Thoracic aorta (tissue), 2 donors: ENCODE measurements around the gene CCDC157. TPM values are rescaled to one million over a fixed set of nuclear protein-coding genes. Genes with fewer than 3 reads are reported as not detected.

ENCODE experiments used
- ATAC-seq: fragments of 150-250 bp; one replicate; pipeline ENCODE4 v1.8.0; 2017; ENCODE audit warnings: low read depth; ENCODE audit not compliant: insufficient number of reproducible peaks, low FRiP score
- DNase-seq: peaks from one replicate; pipeline ENCODE4 v3.0.0-alpha.2; 2020; ENCODE audit warnings: low spot score
- H3K27ac ChIP-seq, 2 donors: fragments of 200-600 bp; sonication (generic); 1 replicate in 1 of 2; 2 replicates in 1 of 2; pipeline ENCODE4 v1.5.1; 2016; ENCODE audit warnings: mild to moderate bottlenecking in 2 of 2, moderate library complexity in 2 of 2
- H3K27me3 ChIP-seq: fragments of 200-600 bp; sonication (generic); replicated peaks from 2 replicates; pipeline ENCODE4 v1.6.0; 2016; ENCODE audit warnings: mild to moderate bottlenecking; ENCODE audit not compliant: insufficient read depth
- H3K36me3 ChIP-seq: fragments of 200-600 bp; sonication (generic); one replicate; pipeline ENCODE4 v1.5.1; 2016
- H3K4me1 ChIP-seq, 2 donors: fragments of 200-600 bp; sonication (generic); 1 replicate in 1 of 2; 2 replicates in 1 of 2; pipeline versions ENCODE4 v1.5.1 to v1.6.0; 2016; ENCODE audit warnings: low read depth in 2 of 2, mild to moderate bottlenecking in 1 of 2; ENCODE audit not compliant: control insufficient read depth in 1 of 2
- H3K4me3 ChIP-seq: fragments of 200-600 bp; sonication (generic); 2 replicates; pipeline ENCODE4 v1.5.1; 2016; ENCODE audit warnings: mild to moderate bottlenecking
- H3K9me3 ChIP-seq: fragments of 200-600 bp; sonication (generic); 2 replicates; pipeline ENCODE4 v1.5.1; 2016
- total RNA-seq, 2 donors: library from RNA; depleted of rRNA; stranded (reverse); fragments of >200 nt; gene quantifications; one replicate each; pipeline versions ENCODE4 v1.1.0 to v1.2.3, GENCODE V29; 2016
- TF ChIP-seq, protein P1 (sequence below): fragments of 200-600 bp; sonication (generic); IDR thresholded peaks from one replicate; pipeline ENCODE4 v1.5.1; 2019; ENCODE audit warnings: antibody characterized with exemption

CCDC157 gene
- total RNA-seq, 2 donors from 2014 or later = 0.27 to 2.9 TPM

DNA sequence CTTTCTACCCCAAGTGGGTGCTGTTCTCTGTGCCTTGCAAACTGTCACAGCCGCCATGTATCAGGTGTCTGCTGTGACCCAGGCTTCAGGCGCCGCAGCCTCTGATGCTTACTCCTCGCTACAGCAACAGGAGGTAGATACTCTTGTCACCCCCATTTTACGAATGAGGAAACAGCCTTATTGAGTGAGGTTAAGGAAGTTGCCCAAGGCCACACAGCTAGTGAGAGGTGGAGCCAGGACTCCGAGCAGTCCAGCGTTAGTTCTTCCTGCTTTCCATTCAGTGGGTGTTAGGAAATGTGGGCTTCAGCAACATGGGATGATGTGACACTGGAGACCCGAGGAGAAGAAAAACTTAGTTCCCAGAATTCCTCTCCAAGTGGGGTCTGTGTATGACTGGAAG, 16.1 kb downstream of the CCDC157 start:
- Histone ChIP-seq H3K27me3 (no peaks in the 10 kb centered on the region), H3K4me1 (no peaks in the 10 kb centered on the region), H3K9me3 (no peaks in the 10 kb centered on the region), H3K27ac (no peak overlapping the region), H3K4me3 (no peak overlapping the region), H3K36me3 (peaks cover 3% of the 10 kb centered on the region)
- TF ChIP-seq, protein P1, sequence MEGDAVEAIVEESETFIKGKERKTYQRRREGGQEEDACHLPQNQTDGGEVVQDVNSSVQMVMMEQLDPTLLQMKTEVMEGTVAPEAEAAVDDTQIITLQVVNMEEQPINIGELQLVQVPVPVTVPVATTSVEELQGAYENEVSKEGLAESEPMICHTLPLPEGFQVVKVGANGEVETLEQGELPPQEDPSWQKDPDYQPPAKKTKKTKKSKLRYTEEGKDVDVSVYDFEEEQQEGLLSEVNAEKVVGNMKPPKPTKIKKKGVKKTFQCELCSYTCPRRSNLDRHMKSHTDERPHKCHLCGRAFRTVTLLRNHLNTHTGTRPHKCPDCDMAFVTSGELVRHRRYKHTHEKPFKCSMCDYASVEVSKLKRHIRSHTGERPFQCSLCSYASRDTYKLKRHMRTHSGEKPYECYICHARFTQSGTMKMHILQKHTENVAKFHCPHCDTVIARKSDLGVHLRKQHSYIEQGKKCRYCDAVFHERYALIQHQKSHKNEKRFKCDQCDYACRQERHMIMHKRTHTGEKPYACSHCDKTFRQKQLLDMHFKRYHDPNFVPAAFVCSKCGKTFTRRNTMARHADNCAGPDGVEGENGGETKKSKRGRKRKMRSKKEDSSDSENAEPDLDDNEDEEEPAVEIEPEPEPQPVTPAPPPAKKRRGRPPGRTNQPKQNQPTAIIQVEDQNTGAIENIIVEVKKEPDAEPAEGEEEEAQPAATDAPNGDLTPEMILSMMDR = no peak
- no peak for ATAC-seq
- no peak for DNase-seq

DNA sequence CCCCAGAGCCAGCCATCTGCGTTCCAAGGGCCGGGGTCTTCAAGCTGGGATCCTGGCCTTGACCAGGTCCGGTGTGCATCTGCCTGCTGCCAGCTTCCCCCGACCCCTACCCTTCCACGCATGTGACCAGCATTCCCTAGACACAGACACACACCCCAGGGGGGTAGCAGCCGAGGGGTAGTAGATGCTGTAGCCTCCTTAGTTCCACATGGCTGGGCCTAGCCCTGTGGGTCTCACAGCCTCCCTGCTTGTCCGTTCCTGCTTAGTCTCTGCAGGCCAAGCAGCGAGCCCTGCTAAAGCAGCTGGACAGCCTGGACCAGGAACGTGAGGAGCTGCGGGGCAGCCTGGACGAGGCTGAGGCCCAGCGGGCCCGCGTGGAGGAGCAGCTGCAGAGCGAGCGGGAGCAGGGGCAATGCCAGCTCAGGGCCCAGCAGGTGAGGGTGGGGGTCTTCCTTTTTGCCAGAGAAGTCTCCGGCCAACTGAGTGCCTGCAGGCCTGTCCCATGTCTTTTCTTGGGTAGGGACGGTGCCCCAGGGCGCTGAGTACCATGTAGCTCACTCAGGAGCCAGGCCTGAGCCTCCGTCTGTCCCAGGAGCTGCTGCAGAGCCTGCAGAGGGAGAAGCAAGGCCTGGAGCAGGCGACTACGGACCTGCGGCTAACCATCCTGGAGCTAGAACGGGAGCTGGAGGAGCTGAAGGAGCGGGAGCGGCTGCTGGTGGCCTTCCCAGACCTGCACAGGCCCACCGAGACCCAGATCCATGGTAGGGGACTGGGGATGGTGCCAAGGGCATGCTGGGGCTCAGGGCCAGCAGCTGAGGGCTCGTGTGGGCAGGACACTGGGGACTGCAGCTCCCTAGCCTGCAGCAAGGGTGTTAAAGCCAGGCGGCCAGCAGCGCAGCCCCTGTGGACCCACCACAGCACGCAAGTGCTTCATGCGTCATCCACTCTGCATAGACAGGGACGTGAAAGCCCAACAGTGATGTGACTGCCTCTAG, 16.8 kb downstream of the CCDC157 start:
- Histone ChIP-seq H3K9me3 (no peaks in the 10 kb centered on the region), H3K36me3 (peaks cover 3% of the 10 kb centered on the region), H3K27me3 (no peaks in the 10 kb centered on the region), H3K4me1 (no peaks in the 10 kb centered on the region), H3K27ac (no peak overlapping the region), H3K4me3 (no peak overlapping the region)
- DNase-seq (no peak), ATAC-seq (no peak)
- TF ChIP-seq, protein P1 = no peak

DNA sequence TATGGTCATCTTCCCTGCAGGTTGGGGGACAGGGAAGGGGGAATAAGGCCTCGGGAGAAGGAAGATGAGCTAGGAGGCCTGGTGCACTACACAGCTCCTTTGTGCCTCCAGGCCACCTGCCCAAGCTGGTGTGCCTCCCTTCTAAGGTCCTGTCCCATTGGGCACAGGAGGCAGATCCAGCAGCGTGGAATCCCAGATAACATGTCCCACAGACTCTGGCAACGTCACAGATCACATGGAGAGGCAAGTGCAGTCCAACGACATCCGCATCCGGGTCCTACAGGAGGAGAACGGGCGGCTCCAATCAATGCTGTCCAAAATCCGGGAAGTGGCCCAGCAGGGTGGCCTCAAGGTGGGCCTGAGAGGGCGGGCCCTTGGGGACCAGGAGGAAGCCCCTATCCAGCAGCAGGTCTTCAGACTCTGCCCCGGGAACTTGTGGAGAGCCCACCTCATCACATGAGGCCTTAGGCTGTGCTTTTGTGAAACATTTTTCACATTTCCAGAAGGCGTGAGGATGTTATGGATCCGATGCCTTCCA, 18.6 kb downstream of the CCDC157 start:
- no peak overlapping the region for H3K27ac ChIP-seq
- ATAC-seq = no peak
- H3K4me1 ChIP-seq = no peaks in the 10 kb centered on the region
- peaks cover 13% of the 10 kb centered on the region for H3K36me3 ChIP-seq
- H3K9me3 ChIP-seq = no peaks in the 10 kb centered on the region
- no peak overlapping the region for H3K4me3 ChIP-seq
- DNase-seq = no peak
- TF ChIP-seq, protein P1 = no peak
- H3K27me3 ChIP-seq = no peaks in the 10 kb centered on the region

DNA sequence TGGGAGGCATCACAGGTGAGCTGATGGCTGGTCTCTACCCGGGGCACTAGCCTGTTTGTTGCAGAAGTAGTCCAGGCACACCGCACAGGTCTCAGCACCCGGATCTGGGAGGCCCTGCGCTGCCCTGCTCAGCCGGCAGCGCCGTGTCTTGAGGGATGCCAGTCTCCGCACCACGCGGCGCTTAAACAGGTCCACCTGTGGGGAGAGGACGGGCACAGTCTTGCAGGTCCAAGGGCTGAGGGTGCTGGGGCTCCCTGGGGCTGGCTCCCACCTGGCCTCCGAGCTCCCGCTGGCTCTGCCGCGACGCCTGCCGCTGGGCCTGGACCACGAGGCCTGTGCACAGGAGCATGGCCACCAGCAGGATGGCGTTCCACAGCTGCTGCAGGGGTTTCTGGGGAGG, 23.2 kb downstream of the CCDC157 start:
- H3K27me3 ChIP-seq = no peaks in the 10 kb centered on the region
- DNase-seq = no peak
- H3K27ac ChIP-seq = no peak overlapping the region
- no peak for ATAC-seq
- H3K36me3 ChIP-seq = peaks cover 17% of the 10 kb centered on the region
- no peaks in the 10 kb centered on the region for H3K9me3 ChIP-seq
- TF ChIP-seq, protein P1 = no peak
- H3K4me1 ChIP-seq = no peaks in the 10 kb centered on the region
- H3K4me3 ChIP-seq = no peak overlapping the region

DNA sequence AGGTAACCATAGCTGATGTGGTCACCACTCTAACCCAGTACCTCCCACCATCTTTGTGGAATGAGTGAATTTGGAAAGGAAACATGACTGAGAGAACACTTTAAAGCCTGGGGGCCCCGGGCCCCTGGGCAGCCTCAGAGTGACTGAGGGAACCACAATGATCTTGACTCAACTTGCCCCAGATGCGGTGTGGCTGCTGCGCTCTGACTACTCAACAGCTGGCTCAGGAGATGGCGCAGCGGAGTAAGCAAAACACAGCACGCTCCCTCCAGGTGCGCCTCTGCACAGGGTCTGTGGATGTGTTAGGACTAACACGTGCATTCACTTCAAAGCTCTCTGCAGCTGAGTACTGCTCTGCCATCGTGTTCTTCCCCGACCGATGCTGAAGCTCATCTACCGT, 24.5 kb downstream of the CCDC157 start:
- H3K27me3 ChIP-seq = no peaks in the 10 kb centered on the region
- TF ChIP-seq, protein P1 = no peak
- H3K4me1 ChIP-seq = peaks cover 0 to 5% of the 10 kb centered on the region in 2 donors
- DNase-seq = no peak
- H3K4me3 ChIP-seq = no peak overlapping the region
- no peaks in the 10 kb centered on the region for H3K9me3 ChIP-seq
- H3K27ac ChIP-seq = no peak overlapping the region
- H3K36me3 ChIP-seq = peaks cover 17% of the 10 kb centered on the region
- ATAC-seq = no peak
